Endothelial cell of umbilical vein (primary cell): ENCODE results near the gene LLGL2. TPM values are rescaled to one million over a fixed set of nuclear protein-coding genes. Genes with fewer than 3 reads are reported as not detected.

ENCODE experiments used
- BruUV-seq: library from RNA; stranded (reverse); fragments of 400-500 nt; replicated peaks from 2 replicates; lab custom pipeline; 2021; lab: Mats Ljungman, UMichigan
- CTCF ChIA-PET: fragments of 300-600, 350-600 bp; sonication (Branson Sonifier 250); formaldehyde crosslinking; loops from one replicate; lab custom pipeline; 2021; ENCODE audit warnings: antibody characterized with exemption, inconsistent platforms; lab: Charles Lee
- POLR2A ChIA-PET: fragments of 300-600, 350-600 bp; sonication (Branson Sonifier 250); formaldehyde crosslinking; loops from one replicate; lab custom pipeline; 2021; ENCODE audit warnings: antibody characterized with exemption, inconsistent platforms; lab: Charles Lee
- DNase-seq: peaks from one replicate; pipeline ENCODE4 v3.0.0-alpha.2; 2011; ENCODE audit warnings: low read depth, low spot score
- FAIRE-seq: peaks from 2 replicates; lab custom pipeline; 2011; peaks lifted over from hg19 to GRCh38; lab: Jason Lieb, UNC
- H2AFZ ChIP-seq: 2 replicates; pipeline ENCODE4 v1.6.0; 2012; ENCODE audit warnings: low read depth, low read length, control low read depth, inconsistent platforms
- H3K27ac ChIP-seq: 2 replicates; pipeline ENCODE4 v1.5.1; 2011; ENCODE audit warnings: low read depth, mild to moderate bottlenecking, control low read depth, low read length, moderate library complexity; ENCODE audit not compliant: insufficient read depth
- H3K27me3 ChIP-seq, 2 experiments: 2 replicates each; pipeline versions ENCODE4 v1.6.0 to v1.6.1; 2011; ENCODE audit warnings: low read length in 2 of 2, mixed read lengths in 1 of 2; ENCODE audit not compliant: control insufficient read depth in 2 of 2, insufficient read depth in 2 of 2
- H3K36me3 ChIP-seq, 2 experiments: 2 replicates in 1 of 2; 3 replicates in 1 of 2; pipeline ENCODE4 v1.5.1; 2011; ENCODE audit warnings: low read length in 2 of 2, mild to moderate bottlenecking in 1 of 2, moderate library complexity in 1 of 2; ENCODE audit not compliant: control insufficient read depth in 2 of 2, insufficient read depth in 2 of 2; ENCODE audit errors: extremely low read depth in 1 of 2
- H3K4me1 ChIP-seq: 3 replicates; pipeline ENCODE4 v1.5.1; 2011; ENCODE audit warnings: mild to moderate bottlenecking, low read length; ENCODE audit not compliant: control insufficient read depth, insufficient read depth; ENCODE audit errors: extremely low read depth
- H3K4me2 ChIP-seq: 2 replicates; pipeline ENCODE4 v1.6.1; 2011; ENCODE audit warnings: low read length, control low read depth, mixed read lengths; ENCODE audit not compliant: insufficient read depth
- H3K4me3 ChIP-seq, 3 experiments: fragments of 200-600 bp in 1 of 3; sonication (generic), shearing (Covaris generic) in 1 of 3; replicated peaks in 1 of 3; 2 replicates each; pipeline ENCODE4 v1.5.1; 2011 to 2016; ENCODE audit warnings: control low read depth in 3 of 3, low read length in 3 of 3, mild to moderate bottlenecking in 2 of 3, inconsistent platforms in 1 of 3, low read depth in 1 of 3, moderate library complexity in 1 of 3; ENCODE audit not compliant: insufficient read depth in 1 of 3
- H3K79me2 ChIP-seq: 2 replicates; pipeline ENCODE4 v1.6.0; 2012; ENCODE audit warnings: low read length, inconsistent platforms; ENCODE audit not compliant: control insufficient read depth, insufficient read depth
- H3K9ac ChIP-seq: replicated peaks from 2 replicates; pipeline ENCODE3; 2011; ENCODE audit warnings: low read length, control low read depth; ENCODE audit not compliant: insufficient read depth; ENCODE audit errors: extremely low read depth
- H3K9me1 ChIP-seq: replicated peaks from 3 replicates; pipeline ENCODE4 v1.6.0; 2011; ENCODE audit warnings: mild to moderate bottlenecking, low read length; ENCODE audit not compliant: control insufficient read depth, insufficient read depth; ENCODE audit errors: extremely low read depth
- H3K9me3 ChIP-seq: replicated peaks from 2 replicates; pipeline ENCODE4 v1.5.1; 2012; ENCODE audit warnings: low read length, inconsistent platforms; ENCODE audit not compliant: control insufficient read depth, insufficient read depth
- H4K20me1 ChIP-seq: replicated peaks from 2 replicates; pipeline ENCODE3; 2011; ENCODE audit warnings: mild to moderate bottlenecking, low read length; ENCODE audit not compliant: control insufficient read depth, insufficient read depth; ENCODE audit errors: extremely low read depth
- EZH2 ChIP-seq: IDR thresholded peaks from 2 replicates; pipeline ENCODE4 v1.6.1; 2012; ENCODE audit warnings: borderline replicate concordance, low read depth, mild to moderate bottlenecking, moderate library complexity, low read length, inconsistent platforms; ENCODE audit not compliant: severe bottlenecking
- FOS ChIP-seq: IDR thresholded peaks from 2 replicates; pipeline ENCODE4 v1.6.1; 2011; ENCODE audit warnings: mild to moderate bottlenecking, low read length, moderate library complexity, borderline replicate concordance; ENCODE audit not compliant: insufficient read depth
- GATA2 ChIP-seq: IDR thresholded peaks from 2 replicates; pipeline ENCODE4 v1.7.0; 2011; ENCODE audit warnings: low read depth, mild to moderate bottlenecking, moderate library complexity, mixed read lengths, low read length; ENCODE audit not compliant: insufficient read length, insufficient read depth
- JUN ChIP-seq: IDR thresholded peaks from 2 replicates; pipeline ENCODE4 v1.6.1; 2011; ENCODE audit warnings: borderline replicate concordance, low read depth; ENCODE audit not compliant: insufficient read length, insufficient read depth
- MYC ChIP-seq: IDR thresholded peaks from one replicate; pipeline ENCODE4 v1.6.1; 2011; ENCODE audit warnings: mild to moderate bottlenecking, low read depth, low read length
- POLR2A ChIP-seq: IDR thresholded peaks from 2 replicates; pipeline ENCODE4 v1.6.1; 2012; ENCODE audit warnings: low read depth, mild to moderate bottlenecking, control low read depth, low read length
- POLR2AphosphoS5 ChIP-seq: IDR thresholded peaks from 2 replicates; pipeline ENCODE4 v1.6.1; 2012; ENCODE audit warnings: low read depth, mild to moderate bottlenecking, control low read depth, low read length, moderate library complexity; ENCODE audit not compliant: insufficient read depth
- dilution Hi-C: fragments of 300-500 bp; cut with MboI; formaldehyde crosslinking; loops from one replicate; pipeline ENCODE4 v1.15.0; 2019; ENCODE audit warnings: low sequenced_read_pairs; ENCODE audit not compliant: extremely low pct_ligation_motif_present
- intact Hi-C: fragments of 100-400 bp; cut with micrococcal nuclease; formaldehyde crosslinking; loops from one replicate; pipeline ENCODE4 v1.10.0; 2022
- polyA plus RNA-seq, 4 experiments: library from polyadenylated mRNA; depleted of rRNA in 3 of 4; stranded (reverse) in 3 of 4; unstranded in 1 of 4; fragments of >200 nt; gene quantifications; 2 replicates each; pipeline versions ENCODE4 v1.2.1 to v1.2.3, GENCODE V29; 2011 to 2012; ENCODE audit warnings: missing spikeins in 1 of 4
- total RNA-seq: library from RNA; stranded (reverse); gene quantifications from 2 replicates; pipeline ENCODE4 v1.2.3, GENCODE V29; 2021
- TF ChIP-seq, protein P1 (sequence below): IDR thresholded peaks from 2 replicates; pipeline ENCODE4 v1.6.1; 2011; ENCODE audit not compliant: insufficient read depth, insufficient read length
- TF ChIP-seq, protein P2 (sequence below), 2 donors: IDR thresholded peaks; 1 replicate in 1 of 2; 2 replicates in 1 of 2; pipeline ENCODE4 v1.5.1; 2011; ENCODE audit warnings: low read length in 2 of 2, mild to moderate bottlenecking in 2 of 2, moderate library complexity in 2 of 2, control low read depth in 1 of 2, inconsistent platforms in 1 of 2, low read depth in 1 of 2; ENCODE audit not compliant: insufficient read depth in 1 of 2; ENCODE audit errors: extremely low read depth in 1 of 2

Gene LLGL2
- total and polyA plus RNA-seq, 2 donors (not counting 3 experiments of a cell fraction or from before 2014, with no cell fraction given): 5.3 to 5.4 TPM

GRCh38 chr17:75595284-75595919, 69.9 kb downstream of the LLGL2 start:
- intact Hi-C loops (no loop called here), dilution Hi-C loops (no loop called here)
- POLR2A ChIA-PET: no interaction called here
- CTCF ChIA-PET: no interaction called here
- Histone ChIP-seq H3K9me1 (no peaks in the 10 kb centered on the region), H3K36me3 (no peaks in the 10 kb centered on the region), H3K4me2 (no peak overlapping the region), H3K27me3 (no peaks in the 10 kb centered on the region), H3K9ac (no peak overlapping the region), H2AFZ (no peak overlapping the region), H3K79me2 (no peaks in the 10 kb centered on the region), H3K4me3 (no peak overlapping the region), H3K4me1 (no peaks in the 10 kb centered on the region), H4K20me1 (no peaks in the 10 kb centered on the region), H3K9me3 (no peaks in the 10 kb centered on the region), H3K27ac (no peak overlapping the region)
- no peak for DNase-seq
- no peak for FAIRE-seq
- no TSS peak for BruUV-seq
- TF ChIP-seq POLR2AphosphoS5 (no peak), FOS (no peak), POLR2A (no peak), EZH2 (no peak), JUN (no peak), GATA2 (no peak), MYC (no peak)
- TF ChIP-seq, protein P1, sequence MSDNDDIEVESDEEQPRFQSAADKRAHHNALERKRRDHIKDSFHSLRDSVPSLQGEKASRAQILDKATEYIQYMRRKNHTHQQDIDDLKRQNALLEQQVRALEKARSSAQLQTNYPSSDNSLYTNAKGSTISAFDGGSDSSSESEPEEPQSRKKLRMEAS: no peak
- TF ChIP-seq, protein P2, sequence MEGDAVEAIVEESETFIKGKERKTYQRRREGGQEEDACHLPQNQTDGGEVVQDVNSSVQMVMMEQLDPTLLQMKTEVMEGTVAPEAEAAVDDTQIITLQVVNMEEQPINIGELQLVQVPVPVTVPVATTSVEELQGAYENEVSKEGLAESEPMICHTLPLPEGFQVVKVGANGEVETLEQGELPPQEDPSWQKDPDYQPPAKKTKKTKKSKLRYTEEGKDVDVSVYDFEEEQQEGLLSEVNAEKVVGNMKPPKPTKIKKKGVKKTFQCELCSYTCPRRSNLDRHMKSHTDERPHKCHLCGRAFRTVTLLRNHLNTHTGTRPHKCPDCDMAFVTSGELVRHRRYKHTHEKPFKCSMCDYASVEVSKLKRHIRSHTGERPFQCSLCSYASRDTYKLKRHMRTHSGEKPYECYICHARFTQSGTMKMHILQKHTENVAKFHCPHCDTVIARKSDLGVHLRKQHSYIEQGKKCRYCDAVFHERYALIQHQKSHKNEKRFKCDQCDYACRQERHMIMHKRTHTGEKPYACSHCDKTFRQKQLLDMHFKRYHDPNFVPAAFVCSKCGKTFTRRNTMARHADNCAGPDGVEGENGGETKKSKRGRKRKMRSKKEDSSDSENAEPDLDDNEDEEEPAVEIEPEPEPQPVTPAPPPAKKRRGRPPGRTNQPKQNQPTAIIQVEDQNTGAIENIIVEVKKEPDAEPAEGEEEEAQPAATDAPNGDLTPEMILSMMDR (IDR thresholded peaks at IDR 0.05; ENCODE audit: extremely low read depth in 1 of 2, insufficient read depth in 1 of 2, low read depth in 1 of 2, low read length in 2 of 2): no peak
